Ishikawa (cell line): ENCODE data around the gene APBB2.

Experiments used
- CREB1 ChIP-seq: IDR thresholded peaks from 2 replicates; pipeline ENCODE4 v1.6.1; 2012; ENCODE audit warnings: low read depth
- EGR1 ChIP-seq: IDR thresholded peaks from 2 replicates; pipeline ENCODE4 v1.6.1; 2012
- EP300 ChIP-seq: IDR thresholded peaks from 2 replicates; pipeline ENCODE4 v1.6.1; 2012; ENCODE audit warnings: borderline replicate concordance
- MAX ChIP-seq: IDR thresholded peaks from 2 replicates; pipeline ENCODE4 v1.6.1; 2012
- RAD21 ChIP-seq: IDR thresholded peaks from 2 replicates; pipeline ENCODE4 v1.6.1; 2012; ENCODE audit warnings: low read depth
- REST ChIP-seq: IDR thresholded peaks from 2 replicates; pipeline ENCODE4 v1.6.1; 2012; ENCODE audit warnings: low read depth, mild to moderate bottlenecking
- TEAD4 ChIP-seq: IDR thresholded peaks from 2 replicates; pipeline ENCODE4 v1.6.1; 2012
- USF1 ChIP-seq: IDR thresholded peaks from 2 replicates; pipeline ENCODE4 v1.6.1; 2012
- YY1 ChIP-seq: IDR thresholded peaks from 2 replicates; pipeline ENCODE4 v1.6.1; 2012; ENCODE audit warnings: low read depth
- ZBTB7A ChIP-seq: IDR thresholded peaks from 2 replicates; pipeline ENCODE4 v1.6.1; 2012; ENCODE audit warnings: low read depth

- no peak for TF ChIP-seq MAX
- TF ChIP-seq USF1: no peak
- TF ChIP-seq YY1: no peak
- no peak for TF ChIP-seq EP300
- TF ChIP-seq TEAD4: no peak
- TF ChIP-seq ZBTB7A: no peak
- peak; percentile 70 for TF ChIP-seq RAD21
- TF ChIP-seq REST: no peak
- TF ChIP-seq CREB1: no peak
- TF ChIP-seq EGR1: no peak
Observed at GRCh38 chr4:41258783-41259182, 44.4 kb upstream of the APBB2 start.
